DND-41 (cell line): ENCODE measurements around the gene NHERF2.

Source experiments
- ATAC-seq: fragments of 200-7000 bp; cut with Tn5 transposase; 3 replicates; pipeline ENCODE4 v1.9.1; 2021; ENCODE audit warnings: low read depth; ENCODE audit not compliant: insufficient read depth
- DNase-seq: peaks from one replicate; pipeline ENCODE4 v3.0.0-alpha.2; 2020
- H2AFZ ChIP-seq: 2 replicates; pipeline ENCODE4 v1.6.0; 2012; ENCODE audit warnings: low read depth, low read length
- H3K27ac ChIP-seq: 2 replicates; pipeline ENCODE4 v1.5.1; 2012; ENCODE audit warnings: low read length, inconsistent platforms
- H3K27me3 ChIP-seq: fragments of 200-600 bp; sonication (generic); 2 replicates; pipeline ENCODE4 v1.6.0; 2012; ENCODE audit warnings: low read length, mild to moderate bottlenecking, inconsistent platforms; ENCODE audit not compliant: insufficient read depth, poor library complexity
- H3K36me3 ChIP-seq: 2 replicates; pipeline ENCODE4 v1.5.1; 2012; ENCODE audit warnings: low read length, inconsistent platforms; ENCODE audit not compliant: insufficient read depth
- H3K4me1 ChIP-seq: 2 replicates; pipeline ENCODE4 v1.5.1; 2012; ENCODE audit warnings: mild to moderate bottlenecking, low read length; ENCODE audit not compliant: insufficient read depth
- H3K4me2 ChIP-seq: 2 replicates; pipeline ENCODE4 v1.6.0; 2012; ENCODE audit warnings: mild to moderate bottlenecking, moderate library complexity, low read length, inconsistent platforms; ENCODE audit not compliant: insufficient read depth
- H3K4me3 ChIP-seq, 2 experiments: fragments of 200-600 bp in 1 of 2; shearing (Covaris generic) in 1 of 2; 2 replicates each; pipeline ENCODE4 v1.5.1; 2012 to 2016; ENCODE audit warnings: inconsistent platforms in 2 of 2, low read length in 2 of 2, mild to moderate bottlenecking in 2 of 2, low read depth in 1 of 2, moderate library complexity in 1 of 2
- H3K79me2 ChIP-seq: 2 replicates; pipeline ENCODE4 v1.6.0; 2012; ENCODE audit warnings: low read length, inconsistent platforms; ENCODE audit not compliant: insufficient read depth
- H3K9ac ChIP-seq: 2 replicates; pipeline ENCODE4 v1.6.0; 2012; ENCODE audit warnings: low read depth, mild to moderate bottlenecking, inconsistent platforms, low read length, moderate library complexity
- H3K9me3 ChIP-seq: 2 replicates; pipeline ENCODE4 v1.5.1; 2012; ENCODE audit warnings: low read length, moderate library complexity, mild to moderate bottlenecking, inconsistent platforms; ENCODE audit not compliant: insufficient read depth, severe bottlenecking
- H4K20me1 ChIP-seq: 2 replicates; pipeline ENCODE4 v1.6.0; 2012; ENCODE audit warnings: low read length; ENCODE audit not compliant: insufficient read depth
- EZH2 ChIP-seq: IDR thresholded peaks from 3 replicates; pipeline ENCODE4 v1.6.1; 2012; ENCODE audit warnings: borderline replicate concordance, low read depth, mild to moderate bottlenecking, moderate library complexity, low read length, inconsistent platforms; ENCODE audit not compliant: severe bottlenecking
- TF ChIP-seq, protein P1 (sequence below): IDR thresholded peaks from 2 replicates; pipeline ENCODE4 v1.5.1; 2012; ENCODE audit warnings: borderline replicate concordance, low read length, moderate library complexity, mild to moderate bottlenecking; ENCODE audit not compliant: poor library complexity, severe bottlenecking; ENCODE audit errors: extremely low read depth

Gene NHERF2

DNA sequence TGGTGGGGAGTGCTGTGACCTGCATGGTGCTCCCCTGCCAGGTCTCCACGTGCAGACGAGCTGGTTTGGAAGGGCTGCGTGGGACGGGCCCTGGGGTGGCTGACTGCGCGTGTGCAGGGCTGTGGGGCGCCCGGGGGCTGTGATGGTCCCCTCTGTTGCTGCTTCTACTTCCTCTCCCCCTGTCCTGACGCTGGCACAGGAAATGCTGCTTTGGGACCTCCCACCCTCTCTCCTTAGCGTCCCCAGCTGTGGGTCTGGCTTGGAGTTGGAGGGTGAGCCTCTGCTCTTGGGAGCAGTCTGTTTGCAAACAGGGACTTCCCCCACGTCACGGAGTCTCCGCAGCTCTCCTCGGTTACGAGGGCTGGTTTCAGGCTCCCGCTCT, 56.3 kb downstream of the NHERF2 start:
- H3K4me3 ChIP-seq, result no peak overlapping the region
- no peak overlapping the region for H2AFZ ChIP-seq
- no peaks in the 10 kb centered on the region for H3K27me3 ChIP-seq
- no peaks in the 10 kb centered on the region for H3K9me3 ChIP-seq
- ATAC-seq (no peak), DNase-seq (no peak)
- H3K27ac ChIP-seq, result no peak overlapping the region
- H3K9ac ChIP-seq, result no peak overlapping the region
- no peak overlapping the region for H3K4me2 ChIP-seq
- peaks cover 13% of the 10 kb centered on the region for H4K20me1 ChIP-seq
- TF ChIP-seq EZH2, result no peak
- TF ChIP-seq, protein P1, sequence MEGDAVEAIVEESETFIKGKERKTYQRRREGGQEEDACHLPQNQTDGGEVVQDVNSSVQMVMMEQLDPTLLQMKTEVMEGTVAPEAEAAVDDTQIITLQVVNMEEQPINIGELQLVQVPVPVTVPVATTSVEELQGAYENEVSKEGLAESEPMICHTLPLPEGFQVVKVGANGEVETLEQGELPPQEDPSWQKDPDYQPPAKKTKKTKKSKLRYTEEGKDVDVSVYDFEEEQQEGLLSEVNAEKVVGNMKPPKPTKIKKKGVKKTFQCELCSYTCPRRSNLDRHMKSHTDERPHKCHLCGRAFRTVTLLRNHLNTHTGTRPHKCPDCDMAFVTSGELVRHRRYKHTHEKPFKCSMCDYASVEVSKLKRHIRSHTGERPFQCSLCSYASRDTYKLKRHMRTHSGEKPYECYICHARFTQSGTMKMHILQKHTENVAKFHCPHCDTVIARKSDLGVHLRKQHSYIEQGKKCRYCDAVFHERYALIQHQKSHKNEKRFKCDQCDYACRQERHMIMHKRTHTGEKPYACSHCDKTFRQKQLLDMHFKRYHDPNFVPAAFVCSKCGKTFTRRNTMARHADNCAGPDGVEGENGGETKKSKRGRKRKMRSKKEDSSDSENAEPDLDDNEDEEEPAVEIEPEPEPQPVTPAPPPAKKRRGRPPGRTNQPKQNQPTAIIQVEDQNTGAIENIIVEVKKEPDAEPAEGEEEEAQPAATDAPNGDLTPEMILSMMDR, result no peak
- peaks cover 88% of the 10 kb centered on the region for H3K36me3 ChIP-seq
- no peaks in the 10 kb centered on the region for H3K4me1 ChIP-seq
- H3K79me2 ChIP-seq, result no peaks in the 10 kb centered on the region

DNA sequence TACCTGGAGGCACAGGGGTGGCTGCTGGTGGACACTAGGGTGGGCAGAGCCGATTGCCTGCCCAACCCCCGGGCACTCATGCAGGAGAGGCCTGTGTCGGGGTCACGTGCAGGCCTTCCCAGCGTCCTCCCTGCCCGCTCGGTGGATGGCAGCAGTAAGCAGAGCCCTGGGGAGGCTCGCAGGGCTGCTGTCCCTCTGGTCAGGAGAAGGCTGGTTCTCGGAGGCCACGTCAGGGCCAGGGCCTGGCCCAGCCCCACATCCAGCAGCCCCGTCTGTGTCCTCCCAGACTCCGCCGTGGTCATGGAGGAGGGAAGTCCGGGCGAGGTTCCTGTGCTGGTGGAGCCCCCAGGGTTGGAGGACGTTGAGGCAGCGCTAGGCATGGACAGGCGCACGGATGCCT, 56.7 kb downstream of the NHERF2 start:
- Histone ChIP-seq H3K4me1 (no peaks in the 10 kb centered on the region), H3K79me2 (no peaks in the 10 kb centered on the region), H3K9ac (no peak overlapping the region), H3K36me3 (peaks cover 91% of the 10 kb centered on the region), H3K4me2 (no peak overlapping the region), H3K9me3 (no peaks in the 10 kb centered on the region), H3K27me3 (no peaks in the 10 kb centered on the region), H2AFZ (no peak overlapping the region), H3K4me3 (no peak overlapping the region), H3K27ac (no peak overlapping the region), H4K20me1 (peaks cover 13% of the 10 kb centered on the region)
- no peak for TF ChIP-seq EZH2
- TF ChIP-seq, protein P1, result no peak
- DNase-seq, result no peak
- ATAC-seq, result no peak

DNA sequence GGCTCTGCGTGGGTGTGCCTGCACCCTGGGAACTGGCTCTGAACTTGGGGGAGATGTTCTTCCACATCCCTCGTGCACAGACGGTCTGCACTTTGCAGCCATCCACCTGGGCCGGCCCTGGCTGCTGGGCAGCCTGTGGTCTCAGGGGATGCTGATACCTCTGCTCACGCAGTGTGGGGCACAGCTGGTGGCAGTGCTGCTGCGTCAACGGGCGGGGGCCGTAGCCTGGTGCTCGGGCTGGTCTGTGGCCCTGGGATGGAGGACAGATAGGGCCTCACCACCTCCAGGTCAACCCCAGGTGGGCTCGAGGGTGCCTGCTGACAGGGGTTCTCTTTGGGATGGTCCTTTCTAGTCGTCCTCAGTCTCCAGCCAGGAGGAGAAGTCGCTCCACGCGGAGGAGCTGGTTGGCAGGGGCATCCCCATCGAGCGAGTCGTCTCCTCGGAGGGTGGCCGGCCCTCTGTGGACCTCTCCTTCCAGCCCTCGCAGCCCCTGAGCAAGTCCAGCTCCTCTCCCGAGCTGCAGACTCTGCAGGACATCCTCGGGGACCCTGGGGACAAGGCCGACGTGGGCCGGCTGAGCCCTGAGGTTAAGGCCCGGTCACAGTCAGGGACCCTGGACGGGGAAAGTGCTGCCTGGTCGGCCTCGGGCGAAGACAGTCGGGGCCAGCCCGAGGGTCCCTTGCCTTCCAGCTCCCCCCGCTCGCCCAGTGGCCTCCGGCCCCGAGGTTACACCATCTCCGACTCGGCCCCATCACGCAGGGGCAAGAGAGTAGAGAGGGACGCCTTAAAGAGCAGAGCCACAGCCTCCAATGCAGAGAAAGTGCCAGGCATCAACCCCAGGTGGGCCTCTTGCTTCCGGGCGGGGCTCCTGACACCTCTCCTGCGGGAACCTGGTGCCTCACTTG, 57.4 kb downstream of the NHERF2 start:
- no peak for DNase-seq
- Histone ChIP-seq H3K4me1 (no peaks in the 10 kb centered on the region), H3K9ac (no peak overlapping the region), H3K36me3 (peaks cover 92% of the 10 kb centered on the region), H3K79me2 (no peaks in the 10 kb centered on the region), H3K4me2 (no peak overlapping the region), H3K9me3 (no peaks in the 10 kb centered on the region), H3K27me3 (no peaks in the 10 kb centered on the region), H3K27ac (no peak overlapping the region), H4K20me1 (peaks cover 18% of the 10 kb centered on the region), H2AFZ (no peak overlapping the region), H3K4me3 (no peak overlapping the region)
- TF ChIP-seq, protein P1, result no peak
- no peak for TF ChIP-seq EZH2
- ATAC-seq, result no peak
